Karpas-422 (cell line): ENCODE results near the gene CLIC1. TPM values are rescaled to one million over a fixed set of nuclear protein-coding genes. Genes with fewer than 3 reads are reported as not detected.
"Not testable (repeated sequence)": the region's sequence is repeated elsewhere in the genome, so short reads cannot be mapped to it uniquely, and the experiment has no call there.

Experiments
- DNase-seq: peaks from one replicate; pipeline ENCODE4 v3.0.0-alpha.2; 2015
- H2AFZ ChIP-seq: fragments of 200-600 bp; sonication (generic); 2 replicates; pipeline ENCODE4 v1.6.1; 2014; ENCODE audit warnings: antibody characterized with exemption, low read length, mixed read lengths
- H3K27ac ChIP-seq: fragments of 200-600 bp; sonication (generic); 2 replicates; pipeline ENCODE4 v1.5.1; 2014; ENCODE audit warnings: mild to moderate bottlenecking, low read length, moderate library complexity
- H3K27me3 ChIP-seq: fragments of 200-600 bp; sonication (generic); 2 replicates; pipeline ENCODE4 v1.6.1; 2014; ENCODE audit warnings: low read length, mixed read lengths
- H3K36me3 ChIP-seq: fragments of 200-600 bp; sonication (generic); 2 replicates; pipeline ENCODE4 v1.6.1; 2014; ENCODE audit warnings: low read length, mixed read lengths; ENCODE audit not compliant: insufficient read depth
- H3K4me1 ChIP-seq: fragments of 200-600 bp; sonication (generic); 2 replicates; pipeline ENCODE4 v1.6.1; 2014; ENCODE audit warnings: mild to moderate bottlenecking, low read length, mixed read lengths
- H3K4me2 ChIP-seq: fragments of 200-600 bp; sonication (generic); 2 replicates; pipeline ENCODE4 v1.6.1; 2014; ENCODE audit warnings: low read length, low read depth, mild to moderate bottlenecking; ENCODE audit not compliant: poor library complexity, severe bottlenecking
- H3K4me3 ChIP-seq: fragments of 200-600 bp; sonication (generic); 2 replicates; pipeline ENCODE4 v1.5.1; 2014; ENCODE audit warnings: mild to moderate bottlenecking, antibody characterized with exemption, low read length, mixed read lengths
- H3K79me2 ChIP-seq: fragments of 200-600 bp; sonication (generic); 2 replicates; pipeline ENCODE4 v1.6.1; 2014; ENCODE audit warnings: mild to moderate bottlenecking, low read length, mixed read lengths
- H3K9ac ChIP-seq: fragments of 200-600 bp; sonication (generic); 2 replicates; pipeline ENCODE4 v1.6.0; 2014; ENCODE audit warnings: low read length
- H3K9me2 ChIP-seq: fragments of 200-600 bp; sonication (generic), shearing (Covaris generic); replicated peaks from 2 replicates; pipeline ENCODE4 v1.6.0; 2014; ENCODE audit warnings: mild to moderate bottlenecking, low read length, moderate library complexity; ENCODE audit not compliant: insufficient read depth
- H3K9me3 ChIP-seq: fragments of 300-700, 200-600 bp; sonication (generic); 2 replicates; pipeline ENCODE4 v1.6.1; 2014; ENCODE audit warnings: low read length, mixed read lengths
- H4K20me1 ChIP-seq: fragments of 200-600 bp; sonication (generic); 2 replicates; pipeline ENCODE4 v1.6.1; 2014; ENCODE audit warnings: mild to moderate bottlenecking, antibody characterized with exemption, low read length, low read depth; ENCODE audit not compliant: insufficient read depth
- total RNA-seq: library from RNA; depleted of rRNA; stranded (reverse); fragments of >200 nt; shearing (Covaris generic); gene quantifications from 2 replicates; pipeline ENCODE4 v1.2.3, GENCODE V29; 2014; ENCODE audit warnings: low replicate concordance

The CLIC1 gene
- total RNA-seq, 1 experiment from 2014 or later, result 385 TPM

DNA sequence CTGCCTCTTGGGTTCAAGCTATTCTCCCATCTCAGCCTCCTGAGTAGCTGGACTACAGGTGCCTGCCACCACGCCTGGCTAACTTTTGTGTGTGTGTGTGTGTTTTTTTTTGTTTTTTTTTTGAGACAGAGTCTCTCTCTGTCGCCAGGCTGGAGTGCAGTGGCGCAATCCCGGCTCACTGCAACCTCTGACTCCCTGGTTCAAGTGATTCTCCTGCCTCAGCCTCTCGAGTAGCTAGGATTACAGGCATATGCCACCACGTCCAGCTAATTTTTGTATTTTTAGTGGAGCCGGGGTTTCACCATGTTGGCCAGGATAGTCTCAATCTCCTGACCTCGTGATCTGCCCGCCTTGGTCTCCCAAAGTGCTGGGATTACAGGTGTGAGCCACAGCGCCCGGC, 27.2 kb downstream of the CLIC1 start:
- H3K9ac ChIP-seq, H2AFZ ChIP-seq, H3K4me2 ChIP-seq, DNase-seq, H3K79me2 ChIP-seq, H3K4me3 ChIP-seq, H3K9me2 ChIP-seq, H3K4me1 ChIP-seq, H3K27me3 ChIP-seq, H4K20me1 ChIP-seq, H3K9me3 ChIP-seq, H3K36me3 ChIP-seq, H3K27ac ChIP-seq: not testable (repeated sequence)

DNA sequence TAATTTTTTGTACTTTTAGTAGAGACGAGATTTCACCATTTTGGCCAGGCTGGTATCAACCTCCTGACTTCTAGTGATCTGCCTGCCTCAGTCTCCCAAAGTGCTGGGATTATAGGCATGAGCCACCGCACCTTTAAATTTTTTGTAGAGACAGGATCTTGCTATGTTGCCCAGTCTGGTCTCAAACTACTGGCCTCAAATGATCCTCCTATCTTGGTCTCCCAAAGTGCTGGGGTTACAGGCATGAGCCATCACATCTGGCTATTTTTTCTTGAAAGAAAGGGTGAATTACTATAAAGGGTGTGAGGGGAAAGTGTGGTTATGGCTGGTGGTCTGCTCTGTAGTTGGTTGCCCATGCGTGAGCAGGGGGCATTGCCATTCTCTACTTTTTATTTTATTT, 28.1 kb downstream of the CLIC1 start:
- Histone ChIP-seq H3K27ac (no peak overlapping the region), H3K36me3 (no peaks in the 10 kb centered on the region), H3K27me3 (no peaks in the 10 kb centered on the region), H3K9ac (no peak overlapping the region), H3K4me2 (no peak overlapping the region), H3K4me1 (peaks cover 8% of the 10 kb centered on the region), H3K79me2 (no peaks in the 10 kb centered on the region), H2AFZ (no peak overlapping the region), H3K9me3 (no peaks in the 10 kb centered on the region), H3K9me2 (no peaks in the 10 kb centered on the region), H4K20me1 (no peaks in the 10 kb centered on the region), H3K4me3 (no peak overlapping the region)
- no peak for DNase-seq

DNA sequence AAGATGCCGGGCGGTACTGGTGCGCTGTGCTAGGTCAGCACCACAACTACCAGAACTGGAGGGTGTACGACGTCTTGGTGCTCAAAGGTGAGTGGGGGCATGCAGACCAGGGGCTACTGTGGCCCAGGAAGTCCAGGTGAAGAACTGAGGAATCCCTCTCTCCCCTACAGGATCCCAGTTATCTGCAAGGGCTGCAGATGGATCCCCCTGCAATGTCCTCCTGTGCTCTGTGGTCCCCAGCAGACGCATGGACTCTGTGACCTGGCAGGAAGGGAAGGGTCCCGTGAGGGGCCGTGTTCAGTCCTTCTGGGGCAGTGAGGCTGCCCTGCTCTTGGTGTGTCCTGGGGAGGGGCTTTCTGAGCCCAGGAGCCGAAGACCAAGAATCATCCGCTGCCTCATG, 28.6 kb downstream of the CLIC1 start:
- no peak for DNase-seq
- Histone ChIP-seq H3K4me3 (no peak overlapping the region), H3K9ac (no peak overlapping the region), H3K9me2 (no peaks in the 10 kb centered on the region), H3K27me3 (no peaks in the 10 kb centered on the region), H3K4me2 (no peak overlapping the region), H3K27ac (no peak overlapping the region), H3K4me1 (peaks cover 8% of the 10 kb centered on the region), H4K20me1 (no peaks in the 10 kb centered on the region), H3K36me3 (no peaks in the 10 kb centered on the region), H3K79me2 (peaks cover 2% of the 10 kb centered on the region; the same call in 1 of the 2 replicates), H3K9me3 (no peaks in the 10 kb centered on the region), H2AFZ (no peak overlapping the region)

GRCh38 chr6:31706599-31706998, 29.7 kb downstream of the CLIC1 start, which contains the start of gene LY6G6F:
TSS of gene LY6G6F (plus strand) at chr6:31706866. CDS start at chr6:31706907, 41 bp downstream.
- Histone ChIP-seq H3K4me3 (no peak within 1 kb of the TSS), H3K36me3 (no peaks in the 10 kb centered on the region), H3K27ac (no peak within 1 kb of the TSS), H3K27me3 (no peaks in the 10 kb centered on the region), H4K20me1 (no peaks in the 10 kb centered on the region), H2AFZ (no peak within 1 kb of the TSS), H3K79me2 (peaks cover 13% of the 10 kb centered on the region), H3K9me3 (no peaks in the 10 kb centered on the region), H3K9me2 (no peaks in the 10 kb centered on the region), H3K4me1 (peaks cover 15% of the 10 kb centered on the region), H3K9ac (no peak within 1 kb of the TSS), H3K4me2 (no peak within 1 kb of the TSS)
- DNase-seq, result no peak

GRCh38 chr6:31705931-31706330, 30.4 kb downstream of the CLIC1 start:
- H3K36me3 ChIP-seq, result no peaks in the 10 kb centered on the region
- H3K4me2 ChIP-seq, result no peak overlapping the region
- H3K4me1 ChIP-seq, result peaks cover 21% of the 10 kb centered on the region
- peaks cover 20% of the 10 kb centered on the region for H3K79me2 ChIP-seq
- no peak for DNase-seq
- no peak overlapping the region for H3K4me3 ChIP-seq
- no peaks in the 10 kb centered on the region for H3K9me2 ChIP-seq
- H3K9ac ChIP-seq, result no peak overlapping the region
- no peak overlapping the region for H2AFZ ChIP-seq
- no peaks in the 10 kb centered on the region for H3K9me3 ChIP-seq
- H3K27ac ChIP-seq, result no peak overlapping the region
- no peaks in the 10 kb centered on the region for H3K27me3 ChIP-seq
- no peaks in the 10 kb centered on the region for H4K20me1 ChIP-seq

GRCh38 chr6:31702819-31703716, 33.3 kb downstream of the CLIC1 start, which contains the start of gene ABHD16A:
TSS of gene ABHD16A (minus strand) at chr6:31703324. CDS start at chr6:31703281, 43 bp downstream.
- peak within 1 kb of the TSS; percentile 84 for H3K4me3 ChIP-seq
- H3K79me2 ChIP-seq, result peaks cover 27% of the 10 kb centered on the region
- peaks cover 28% of the 10 kb centered on the region for H3K4me1 ChIP-seq
- peak within 1 kb of the TSS; percentile 98 for H2AFZ ChIP-seq
- peak within 1 kb of the TSS; percentile 92 for H3K9ac ChIP-seq
- H3K9me3 ChIP-seq, result no peaks in the 10 kb centered on the region
- no peaks in the 10 kb centered on the region for H4K20me1 ChIP-seq
- peak within 1 kb of the TSS; percentile 93 for H3K4me2 ChIP-seq
- no peaks in the 10 kb centered on the region for H3K9me2 ChIP-seq
- DNase-seq, result peak; percentile 99
- H3K36me3 ChIP-seq, result no peaks in the 10 kb centered on the region; the same call in 1 of the 2 replicates
- no peaks in the 10 kb centered on the region for H3K27me3 ChIP-seq
- peak within 1 kb of the TSS; percentile 86 for H3K27ac ChIP-seq

- Histone ChIP-seq H4K20me1 (no peaks in the 10 kb centered on the region), H3K9me2 (no peaks in the 10 kb centered on the region), H3K4me3 (peak overlapping the region; percentile 84), H2AFZ (peak overlapping the region; percentile 22; the same call in 1 of the 2 replicates), H3K4me2 (peak overlapping the region; percentile 93), H3K27me3 (no peaks in the 10 kb centered on the region), H3K36me3 (no peaks in the 10 kb centered on the region; the same call in 1 of the 2 replicates), H3K27ac (peak overlapping the region; percentile 86), H3K9me3 (no peaks in the 10 kb centered on the region), H3K9ac (peak overlapping the region; percentile 92), H3K79me2 (peaks cover 27% of the 10 kb centered on the region), H3K4me1 (peaks cover 34% of the 10 kb centered on the region)
- DNase-seq, result peak; percentile 65
These were observed 33.9 kb downstream of the CLIC1 start for GRCh38 chr6:31702405-31702818.

- peaks cover 27% of the 10 kb centered on the region for H3K79me2 ChIP-seq
- peak overlapping the region; percentile 93 for H3K4me2 ChIP-seq
- H2AFZ ChIP-seq, result no peak overlapping the region
These were observed 34.5 kb downstream of the CLIC1 start for GRCh38 chr6:31701666-31702404.

More at GRCh38 chr6:31701666-31702404, 34.5 kb downstream of the CLIC1 start:
- Histone ChIP-seq H3K4me1 (peaks cover 34% of the 10 kb centered on the region), H3K27ac (peak overlapping the region; percentile 86), H3K4me3 (peak overlapping the region; percentile 84), H3K27me3 (no peaks in the 10 kb centered on the region), H4K20me1 (no peaks in the 10 kb centered on the region), H3K9me3 (no peaks in the 10 kb centered on the region), H3K36me3 (no peaks in the 10 kb centered on the region; the same call in 1 of the 2 replicates), H3K9me2 (no peaks in the 10 kb centered on the region), H3K9ac (peak overlapping the region; percentile 92)
- peak; percentile 79 for DNase-seq
